IMR-90 (cell line): ENCODE data around the gene UBTD1. TPM values are rescaled to one million over a fixed set of nuclear protein-coding genes. Genes with fewer than 3 reads are reported as not detected.

Source experiments
- ATAC-seq: fragments of 200-7000 bp; cut with Tn5 transposase; 2 replicates; pipeline ENCODE4 v1.9.1; 2020; ENCODE audit warnings: low read depth, mild to moderate bottlenecking, moderate library complexity
- BruUV-seq: library from RNA; stranded (reverse); fragments of 400-500 nt; replicated peaks from 2 replicates; lab custom pipeline; 2021; lab: Mats Ljungman, UMichigan
- CTCF ChIA-PET: fragments of 300-600 bp; formaldehyde crosslinking; extraction: SDS; loops from one replicate; lab custom pipeline; 2021; ENCODE audit warnings: antibody characterized with exemption; lab: Yijun Ruan, JAX
- POLR2A ChIA-PET: fragments of 300-600 bp; sonication (Branson Sonifier 250); formaldehyde crosslinking; loops from one replicate; lab custom pipeline; 2022; ENCODE audit warnings: antibody characterized with exemption; ENCODE audit not compliant: unreplicated experiment; lab: Charles Lee
- DNase-seq: peaks from one replicate; pipeline ENCODE4 v3.0.0; 2013
- H2AFZ ChIP-seq: replicated peaks from 2 replicates; pipeline ENCODE3; 2013; ENCODE audit warnings: low read length, mild to moderate bottlenecking; ENCODE audit not compliant: poor library complexity
- H2AK5ac ChIP-seq: 2 replicates; pipeline ENCODE4 v1.6.1; 2013; ENCODE audit warnings: low read depth, low read length, inconsistent platforms
- H2AK9ac ChIP-seq: replicated peaks from 2 replicates; pipeline ENCODE3; 2013; ENCODE audit warnings: mild to moderate bottlenecking, low read depth, low read length, moderate library complexity; ENCODE audit not compliant: poor library complexity
- H2BK120ac ChIP-seq: 2 replicates; pipeline ENCODE4 v1.6.1; 2013; ENCODE audit warnings: low read depth, low read length, inconsistent platforms
- H2BK15ac ChIP-seq: 3 replicates; pipeline ENCODE4 v1.6.1; 2013; ENCODE audit warnings: low read depth, low read length, inconsistent platforms
- H2BK20ac ChIP-seq: 2 replicates; pipeline ENCODE4 v1.6.1; 2013; ENCODE audit warnings: low read depth, mild to moderate bottlenecking, inconsistent platforms, low read length, moderate library complexity
- H2BK5ac ChIP-seq: 2 replicates; pipeline ENCODE4 v1.6.1; 2013; ENCODE audit warnings: mild to moderate bottlenecking, low read depth, low read length, inconsistent platforms; ENCODE audit not compliant: poor library complexity, severe bottlenecking
- H3K14ac ChIP-seq: replicated peaks from 2 replicates; pipeline ENCODE4 v1.6.1; 2013; ENCODE audit warnings: low read depth, low read length, inconsistent platforms
- H3K18ac ChIP-seq: 2 replicates; pipeline ENCODE4 v1.6.1; 2013; ENCODE audit warnings: low read depth, low read length, control low read depth
- H3K23ac ChIP-seq: 2 replicates; pipeline ENCODE4 v1.6.1; 2013; ENCODE audit warnings: low read depth, low read length, inconsistent platforms
- H3K27ac ChIP-seq: 2 replicates; pipeline ENCODE4 v1.5.1; 2013; ENCODE audit warnings: mild to moderate bottlenecking, control low read depth, low read length; ENCODE audit not compliant: insufficient read depth
- H3K27me3 ChIP-seq: 2 replicates; pipeline ENCODE4 v1.6.1; 2013; ENCODE audit warnings: low read length; ENCODE audit not compliant: control insufficient read depth, insufficient read depth
- H3K36me3 ChIP-seq: 2 replicates; pipeline ENCODE4 v1.6.1; 2013; ENCODE audit warnings: low read length, mixed read lengths; ENCODE audit not compliant: control insufficient read depth, insufficient read depth
- H3K4ac ChIP-seq: 2 replicates; pipeline ENCODE4 v1.6.1; 2013; ENCODE audit warnings: low read depth, low read length, inconsistent platforms
- H3K4me1 ChIP-seq: 2 replicates; pipeline ENCODE4 v1.6.1; 2013; ENCODE audit warnings: low read length, mixed read lengths; ENCODE audit not compliant: control insufficient read depth, insufficient read depth
- H3K4me2 ChIP-seq: 2 replicates; pipeline ENCODE4 v1.6.1; 2013; ENCODE audit warnings: low read depth, mild to moderate bottlenecking, control low read depth, low read length, moderate library complexity
- H3K4me3 ChIP-seq: 2 replicates; pipeline ENCODE4 v1.5.1; 2013; ENCODE audit warnings: low read depth, mild to moderate bottlenecking, control low read depth, low read length, moderate library complexity; ENCODE audit not compliant: insufficient read depth
- H3K56ac ChIP-seq: 2 replicates; pipeline ENCODE4 v1.6.1; 2013; ENCODE audit warnings: low read length, inconsistent platforms; ENCODE audit not compliant: insufficient read depth; ENCODE audit errors: extremely low read depth
- H3K79me1 ChIP-seq, 2 experiments: 2 replicates each; pipeline ENCODE4 v1.6.1; 2013; ENCODE audit warnings: low read length in 2 of 2, inconsistent platforms in 1 of 2, low read depth in 1 of 2
- H3K9ac ChIP-seq: 2 replicates; pipeline ENCODE4 v1.6.1; 2013; ENCODE audit warnings: low read depth, low read length, control low read depth
- H3K9me1 ChIP-seq: 2 replicates; pipeline ENCODE4 v1.6.1; 2013; ENCODE audit warnings: low read length, inconsistent platforms; ENCODE audit not compliant: insufficient read depth
- H3K9me3 ChIP-seq: 2 replicates; pipeline ENCODE4 v1.6.1; 2013; ENCODE audit warnings: low read length; ENCODE audit not compliant: control insufficient read depth, insufficient read depth
- H4K20me1 ChIP-seq: 2 replicates; pipeline ENCODE4 v1.6.1; 2013; ENCODE audit warnings: low read length, inconsistent platforms; ENCODE audit not compliant: insufficient read depth
- H4K5ac ChIP-seq: 2 replicates; pipeline ENCODE4 v1.6.1; 2013; ENCODE audit warnings: mild to moderate bottlenecking, low read depth, low read length, control low read depth
- H4K8ac ChIP-seq, 2 experiments: 2 replicates each; pipeline ENCODE4 v1.6.1; 2013; ENCODE audit warnings: low read depth in 2 of 2, low read length in 2 of 2, control low read depth in 1 of 2, inconsistent platforms in 1 of 2
- H4K91ac ChIP-seq: 2 replicates; pipeline ENCODE4 v1.6.1; 2013; ENCODE audit warnings: low read depth, low read length, inconsistent platforms; ENCODE audit not compliant: insufficient read depth
- MAFK ChIP-seq: IDR thresholded peaks from 2 replicates; pipeline ENCODE4 v1.6.1; 2012; ENCODE audit warnings: low read depth, low read length, improper control_type of control experiment
- RCOR1 ChIP-seq: IDR thresholded peaks from 2 replicates; pipeline ENCODE4 v1.6.1; 2012; ENCODE audit warnings: mild to moderate bottlenecking, low read length, improper control_type of control experiment; ENCODE audit not compliant: insufficient replicate concordance
- WGBS, 2 experiments: methylation state at CpG; one replicate each; pipeline versions ENCODE4 v1.1.5 to v1.1.7; 2013; ENCODE audit warnings: missing lambda C conversion rate in 2 of 2; ENCODE audit not compliant: insufficient read length in 1 of 2; ENCODE audit errors: extremely low coverage in 2 of 2; 5-methylcytosine and 5-hydroxymethylcytosine counted together
- dilution Hi-C: fragments of 300-500 bp; cut with HindIII; formaldehyde crosslinking; loops from one replicate; pipeline ENCODE4 v1.14.3; 2018; ENCODE audit warnings: low sequenced_read_pairs; ENCODE audit not compliant: unreplicated experiment
- in situ Hi-C: fragments of 300-500 bp; cut with MboI; formaldehyde crosslinking; loops from 3 replicates; pipeline ENCODE4 v1.14.3; 2019; ENCODE audit warnings: low sequenced_read_pairs, inconsistent platforms, mixed read lengths
- intact Hi-C: fragments of 100-400 bp; cut with micrococcal nuclease; formaldehyde crosslinking; loops from 2 replicates; pipeline ENCODE4 v1.10.0; 2022
- polyA plus RNA-seq, 3 experiments: library from polyadenylated mRNA; depleted of rRNA; stranded (reverse); fragments of >200 nt; gene quantifications; 2 replicates each; pipeline ENCODE4 v1.2.3, GENCODE V29; 2012; ENCODE audit warnings: low replicate concordance in 1 of 3
- total RNA-seq: library from RNA; depleted of rRNA; stranded (reverse); fragments of >200 nt; gene quantifications from 2 replicates; pipeline ENCODE4 v1.2.3, GENCODE V29; 2012

The UBTD1 gene
- total and polyA plus RNA-seq, 2 of the 4 experiments (the other 2 are of a cell fraction) = 21.9 to 44.9 TPM

GRCh38 chr10:97532935-97533671, 34.4 kb downstream of the UBTD1 start:
- DNase-seq (peak; percentile 61), ATAC-seq (peak; percentile 74)
- TF ChIP-seq MAFK (peak; percentile 45; the same call in 1 of the 2 replicates), RCOR1 (no peak)
- dilution Hi-C loops = no loop called here
- Histone ChIP-seq H3K14ac (no peak overlapping the region), H3K56ac (no peak overlapping the region), H3K4me2 (no peak overlapping the region), H4K20me1 (peaks cover 29% of the 10 kb centered on the region), H3K23ac (no peak overlapping the region), H3K9me3 (no peaks in the 10 kb centered on the region), H3K27me3 (no peaks in the 10 kb centered on the region), H3K4ac (0 out of 2 replicates have a peak overlapping the region, but pooled peaks have one; percentile 27), H3K36me3 (peaks cover 2% of the 10 kb centered on the region; the same call in 1 of the 2 replicates), H2AFZ (peak overlapping the region; percentile 24), H3K18ac (no peak overlapping the region), H3K79me1 (peaks cover 3 to 58% of the 10 kb centered on the region in 2 experiments; a peak in 3 of 4 replicates), H2AK5ac (peak overlapping the region; percentile 67), H2BK20ac (no peak overlapping the region), H3K27ac (no peak overlapping the region), H3K4me1 (peaks cover 13% of the 10 kb centered on the region), H2BK5ac (no peak overlapping the region), H2AK9ac (no peak overlapping the region), H4K91ac (no peak overlapping the region), H3K4me3 (no peak overlapping the region), H4K8ac (no peak overlapping the region), H3K9me1 (peaks cover 24% of the 10 kb centered on the region), H3K9ac (no peak overlapping the region), H2BK120ac (no peak overlapping the region), H2BK15ac (no peak overlapping the region; the same call in 2 of the 3 replicates), H4K5ac (no peak overlapping the region)
- ChIA-PET POLR2A (no interaction called here), CTCF (interaction anchor here (1.2 kb wide), 1 partner anchor 9 kb away, joined by 4 read pairs; no protein-coding TSS in a partner anchor)
- intact Hi-C loops = no loop called here
- in situ Hi-C loops = no loop called here
- BruUV-seq = no TSS peak
- WGBS, 2 experiments = no CpG with 5 or more reads among the region's 12 CpGs
